Subcutaneous adipose tissue (tissue), 4 donors: ENCODE data around the gene CHST14. TPM values are rescaled to one million over a fixed set of nuclear protein-coding genes. Genes with fewer than 3 reads are reported as not detected.

Experiments used
- CTCF ChIP-seq: fragments of 450-650 bp; IDR thresholded peaks from one replicate; pipeline ENCODE4 v1.5.1; 2016; ENCODE audit warnings: low read depth, mild to moderate bottlenecking, control low read depth, antibody characterized with exemption, moderate library complexity
- total RNA-seq, 4 donors: library from RNA; depleted of rRNA; stranded (reverse); fragments of >200 nt; gene quantifications; one replicate each; pipeline ENCODE4 v1.1.0, GENCODE V29; 2016

Gene CHST14
- 1 to 10 TPM; 9.0 to 9.8 (median 9.7) TPM for total RNA-seq

- TF ChIP-seq CTCF, result no peak
Observed at GRCh38 chr15:40470423-40471104, at the start of gene CHST14. Gene CHST14, plus strand, starts transcription at chr15:40470984. Its CDS starts 230 bp downstream, at chr15:40471214.

GRCh38 chr15:40421246-40422157 is 49.3 kb upstream of the CHST14 start:
- TF ChIP-seq CTCF, result no peak

- no peak for TF ChIP-seq CTCF
Observed at GRCh38 chr15:40424483-40425115, 46.2 kb upstream of the CHST14 start.

GRCh38 chr15:40425681-40426080 is 45.1 kb upstream of the CHST14 start:
- no peak for TF ChIP-seq CTCF

- no peak for TF ChIP-seq CTCF
Observed at GRCh38 chr15:40427188-40427587, 43.6 kb upstream of the CHST14 start.

GRCh38 chr15:40428185-40428584 is 42.6 kb upstream of the CHST14 start:
- no peak for TF ChIP-seq CTCF
